Keratinocyte (primary cell): ENCODE measurements around the gene SEC14L5.

Experiments
- CTCF ChIP-seq, 3 experiments: IDR thresholded peaks in 1 of 3; conservative IDR thresholded peaks in 1 of 3; optimal IDR thresholded peaks in 1 of 3; 2 replicates in 2 of 3; 3 replicates in 1 of 3; pipeline versions ENCODE3 to v1.5.1; 2011; ENCODE audit warnings: low read length in 3 of 3, mild to moderate bottlenecking in 3 of 3, moderate library complexity in 2 of 3, control low read depth in 1 of 3, inconsistent platforms in 1 of 3; ENCODE audit not compliant: insufficient read depth in 2 of 3; ENCODE audit errors: extremely low read depth in 1 of 3
- EZH2 ChIP-seq: IDR thresholded peaks from one replicate; pipeline ENCODE4 v1.6.1; 2012; ENCODE audit warnings: inconsistent platforms, mild to moderate bottlenecking, low read length, moderate library complexity

DNA sequence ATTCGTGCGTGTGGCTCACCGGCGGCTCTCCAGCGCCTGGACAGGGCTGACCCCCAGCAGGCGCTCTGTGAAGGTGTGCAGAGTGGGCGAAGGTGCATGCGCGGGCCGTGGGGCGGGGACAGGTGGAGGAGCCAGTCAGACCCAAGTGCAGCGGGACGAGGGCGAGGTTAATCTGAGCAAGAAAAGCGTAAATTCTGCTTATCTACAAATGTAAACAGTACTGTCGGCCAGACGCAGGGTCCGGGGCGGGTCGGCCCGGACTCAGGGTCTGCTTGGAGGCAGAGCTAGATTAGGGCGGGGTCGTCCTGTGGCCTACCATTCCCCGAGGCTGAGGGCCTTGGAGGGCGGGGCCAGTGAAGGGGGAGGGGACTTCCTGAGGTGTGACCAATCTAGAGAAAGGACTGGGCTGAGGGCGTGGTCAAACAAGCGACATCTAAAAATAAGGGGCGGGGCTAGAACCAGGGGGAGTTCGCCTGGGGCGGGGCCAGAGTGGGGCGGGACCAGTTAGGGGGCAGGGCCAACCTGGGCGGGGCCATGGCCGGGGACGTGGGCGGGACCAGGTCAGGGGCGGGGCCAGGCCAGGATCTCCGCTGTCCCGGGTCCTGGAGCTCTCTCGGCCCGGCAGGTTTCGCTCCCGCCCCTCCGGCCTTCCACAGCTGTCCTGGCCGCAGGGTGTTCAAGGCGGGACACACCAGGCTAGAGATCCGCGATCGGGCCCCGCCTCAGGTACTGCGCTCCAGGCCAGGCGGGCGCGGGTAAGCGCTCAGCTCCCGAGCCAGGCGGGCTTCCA is at the start of gene SEC14L5:
- TF ChIP-seq CTCF (optimal IDR thresholded peaks at IDR 0.05 in 1 of 3, IDR thresholded peaks at IDR 0.05 in 1 of 3, conservative IDR thresholded peaks at IDR 0.05 in 1 of 3; ENCODE audit: extremely low read depth in 1 of 3, insufficient read depth in 2 of 3, low read length in 3 of 3) (peak in 1 of 3 experiments; percentile 28), EZH2 (no peak)
